HG03521 (cell line): Measurements from ENCODE around the gene STXBP5.
A peak's percentile ranks its signal among the peaks of the same experiment; 100 is the strongest.

ENCODE experiments used
- ATAC-seq: cut with Tn5 transposase; IDR thresholded peaks from one replicate; pipeline ENCODE4 v1.9.1; 2021; ENCODE audit warnings: mild to moderate bottlenecking, moderate library complexity; ENCODE audit not compliant: unreplicated experiment

Gene STXBP5

GRCh38 chr6:147204060-147204785 lies at the start of gene STXBP5:
Gene STXBP5, plus strand, starts transcription at chr6:147204417. Its CDS starts 116 bp downstream, at chr6:147204533.
- peak; percentile 25 for ATAC-seq

GRCh38 chr6:147154454-147154853 lies 49.8 kb upstream of the STXBP5 start:
- ATAC-seq: no peak

GRCh38 chr6:147156218-147156617 lies 48.0 kb upstream of the STXBP5 start:
- ATAC-seq: no peak

GRCh38 chr6:147156799-147157382 lies 47.3 kb upstream of the STXBP5 start:
- no peak for ATAC-seq

- no peak for ATAC-seq
Observed at GRCh38 chr6:147157930-147158329, 46.3 kb upstream of the STXBP5 start.

- no peak for ATAC-seq
Observed at GRCh38 chr6:147158881-147159280, 45.3 kb upstream of the STXBP5 start.

GRCh38 chr6:147159536-147160374 lies 44.5 kb upstream of the STXBP5 start:
- no peak for ATAC-seq

- ATAC-seq: no peak
Observed at GRCh38 chr6:147160593-147160992, 43.6 kb upstream of the STXBP5 start.

GRCh38 chr6:147161253-147161973 lies 42.8 kb upstream of the STXBP5 start:
- no peak for ATAC-seq

GRCh38 chr6:147161974-147162495 lies 42.2 kb upstream of the STXBP5 start:
- no peak for ATAC-seq

GRCh38 chr6:147164761-147165160 lies 39.5 kb upstream of the STXBP5 start:
- ATAC-seq: no peak

- ATAC-seq: no peak
Observed at GRCh38 chr6:147166360-147166944, 37.8 kb upstream of the STXBP5 start.

GRCh38 chr6:147166992-147167391 lies 37.2 kb upstream of the STXBP5 start:
- ATAC-seq: no peak

- ATAC-seq: no peak
Observed at GRCh38 chr6:147167576-147168461, 36.4 kb upstream of the STXBP5 start.

GRCh38 chr6:147169529-147169928 lies 34.7 kb upstream of the STXBP5 start:
- no peak for ATAC-seq

- ATAC-seq: no peak
Observed at GRCh38 chr6:147170269-147170668, 33.9 kb upstream of the STXBP5 start.

- ATAC-seq: no peak
Observed at GRCh38 chr6:147173140-147173539, 31.1 kb upstream of the STXBP5 start.

GRCh38 chr6:147173675-147174308 lies 30.4 kb upstream of the STXBP5 start:
- ATAC-seq: no peak

GRCh38 chr6:147176795-147177194 lies 27.4 kb upstream of the STXBP5 start:
- ATAC-seq: no peak
